HG03175 (cell line): ENCODE results near the gene RNF220.

ENCODE experiments used
- ATAC-seq: cut with Tn5 transposase; IDR thresholded peaks from one replicate; pipeline ENCODE4 v1.9.1; 2021; ENCODE audit warnings: mild to moderate bottlenecking, moderate library complexity; ENCODE audit not compliant: unreplicated experiment

RNF220 gene

GRCh38 chr1:44631647-44632539, 226.8 kb downstream of the RNF220 start:
- peak; percentile 66 for ATAC-seq

- no peak for ATAC-seq
Observed at GRCh38 chr1:44632598-44632997, 227.5 kb downstream of the RNF220 start.

GRCh38 chr1:44634606-44635189, 229.6 kb downstream of the RNF220 start:
- ATAC-seq: no peak

- ATAC-seq: no peak
Observed at GRCh38 chr1:44635439-44635838, 230.4 kb downstream of the RNF220 start.

- ATAC-seq: no peak
Observed at GRCh38 chr1:44636083-44636687, 231.1 kb downstream of the RNF220 start.

GRCh38 chr1:44636688-44637598, 231.9 kb downstream of the RNF220 start:
- no peak for ATAC-seq

- no peak for ATAC-seq
Observed at GRCh38 chr1:44637702-44638411, 232.8 kb downstream of the RNF220 start.

- ATAC-seq: no peak
Observed at GRCh38 chr1:44640200-44640853, 235.3 kb downstream of the RNF220 start.

- ATAC-seq: no peak
Observed at GRCh38 chr1:44641126-44642102, 236.4 kb downstream of the RNF220 start.

GRCh38 chr1:44642255-44642654, 237.2 kb downstream of the RNF220 start:
- ATAC-seq: no peak

- ATAC-seq: no peak
Observed at GRCh38 chr1:44642925-44643324, 237.9 kb downstream of the RNF220 start.

GRCh38 chr1:44643721-44644334, 238.8 kb downstream of the RNF220 start:
- no peak for ATAC-seq

- ATAC-seq: no peak
Observed at GRCh38 chr1:44644806-44645205, 239.8 kb downstream of the RNF220 start.

- no peak for ATAC-seq
Observed at GRCh38 chr1:44645476-44646244, 240.6 kb downstream of the RNF220 start.

- ATAC-seq: no peak
Observed at GRCh38 chr1:44646261-44647110, 241.4 kb downstream of the RNF220 start.

GRCh38 chr1:44647896-44648295, 242.8 kb downstream of the RNF220 start:
- ATAC-seq: no peak
